Measurements from ENCODE around the gene MRPL42.

The MRPL42 gene

GRCh38 chr12:93547778-93548177 is 80.5 kb downstream of the MRPL42 start:
- no peak overlapping the region for H3K27ac ChIP-seq (ENCODE audit: extremely low read depth, low read depth, low read length)
- H3K4me3 ChIP-seq (ENCODE audit: low read depth, low read length) = no peak overlapping the region
- H3K36me3 ChIP-seq (ENCODE audit: control insufficient read depth in 2 of 2, insufficient read depth in 1 of 2, low read length in 2 of 2) = no peaks in the 10 kb centered on the region
- CTCF ChIA-PET = interaction anchor here (0.5 kb wide), 1 partner anchor 1897 kb away, joined by 3 read pairs; no protein-coding TSS in a partner anchor
- TF ChIP-seq ZNF366 (tag by site-specific recombination; conservative IDR thresholded peaks at IDR 0.05) (peak; percentile 73), TSHZ1 (tag by site-specific recombination; IDR thresholded peaks at IDR 0.05; ENCODE audit: borderline replicate concordance) (no peak)
- H3K4me1 ChIP-seq (ENCODE audit: control insufficient read depth, insufficient read depth, low read length) = no peaks in the 10 kb centered on the region
- H3K9me3 ChIP-seq (ENCODE audit: control insufficient read depth, insufficient read depth, low read depth, low read length) = no peaks in the 10 kb centered on the region
- POLR2A ChIA-PET = no interaction called here

DNA sequence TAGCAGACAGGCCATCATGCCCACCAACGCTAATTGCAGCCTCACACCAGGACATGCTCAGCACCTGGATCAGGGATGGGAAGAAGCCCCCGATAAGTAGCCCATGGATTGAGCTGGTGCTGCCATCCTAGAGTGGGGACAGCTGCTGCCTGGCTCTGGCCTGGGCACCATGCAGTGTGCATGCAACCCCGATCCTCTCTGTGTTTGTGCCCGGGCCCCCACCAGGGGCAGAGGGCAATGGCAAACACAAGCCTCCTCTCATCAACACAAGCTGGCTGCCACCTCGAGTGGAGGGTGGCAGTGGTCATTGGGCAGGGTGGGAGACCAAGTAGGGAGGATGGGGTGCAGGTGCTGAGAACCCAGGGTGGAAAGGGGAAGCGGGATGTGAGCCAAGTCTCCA is 81.9 kb downstream of the MRPL42 start:
- no peak for TF ChIP-seq ZNF266 (tag by site-specific recombination; IDR thresholded peaks at IDR 0.05; ENCODE audit: low read depth)
- TF ChIP-seq ZSCAN23 (tag by site-specific recombination; IDR thresholded peaks at IDR 0.05) = no peak
- Histone ChIP-seq H3K4me1 (ENCODE audit: control insufficient read depth, insufficient read depth, low read length) (no peaks in the 10 kb centered on the region), H3K36me3 (ENCODE audit: control insufficient read depth in 2 of 2, insufficient read depth in 1 of 2, low read length in 2 of 2) (no peaks in the 10 kb centered on the region), H3K9me3 (ENCODE audit: control insufficient read depth, insufficient read depth, low read depth, low read length) (no peaks in the 10 kb centered on the region), H3K4me3 (ENCODE audit: low read depth, low read length) (no peak overlapping the region), H3K27ac (ENCODE audit: extremely low read depth, low read depth, low read length) (no peak overlapping the region)
- CTCF ChIA-PET = interaction anchor here (0.9 to 1.0 kb wide), 2 partner anchors 11 to 553 kb away, joined by 4 to 5 read pairs; no protein-coding TSS in a partner anchor
- POLR2A ChIA-PET = no interaction called here

- ChIA-PET POLR2A (no interaction called here), CTCF (interaction anchor here (0.6 to 1.1 kb wide), 4 partner anchors 16 to 190 kb away, joined by 3 to 4 read pairs (median 3); no protein-coding TSS in a partner anchor)
- Histone ChIP-seq H3K9me3 (ENCODE audit: control insufficient read depth, insufficient read depth, low read depth, low read length) (no peaks in the 10 kb centered on the region), H3K4me1 (ENCODE audit: control insufficient read depth, insufficient read depth, low read length) (no peaks in the 10 kb centered on the region), H3K27ac (ENCODE audit: extremely low read depth, low read depth, low read length) (no peak overlapping the region), H3K36me3 (ENCODE audit: control insufficient read depth in 2 of 2, insufficient read depth in 1 of 2, low read length in 2 of 2) (no peaks in the 10 kb centered on the region), H3K4me3 (ENCODE audit: low read depth, low read length) (no peak overlapping the region)
- TF ChIP-seq GLIS1 (tag by site-specific recombination; IDR thresholded peaks at IDR 0.05) (peak; percentile 27; the same call in 1 of the 2 replicates), ZBTB20 (tag by site-specific recombination; IDR thresholded peaks at IDR 0.05) (peak; percentile 58), ZIC2 (tag by site-specific recombination; IDR thresholded peaks at IDR 0.05) (0 out of 2 replicates have a peak, but pooled peaks have one; percentile 11)
- TF ChIP-seq, protein P1, sequence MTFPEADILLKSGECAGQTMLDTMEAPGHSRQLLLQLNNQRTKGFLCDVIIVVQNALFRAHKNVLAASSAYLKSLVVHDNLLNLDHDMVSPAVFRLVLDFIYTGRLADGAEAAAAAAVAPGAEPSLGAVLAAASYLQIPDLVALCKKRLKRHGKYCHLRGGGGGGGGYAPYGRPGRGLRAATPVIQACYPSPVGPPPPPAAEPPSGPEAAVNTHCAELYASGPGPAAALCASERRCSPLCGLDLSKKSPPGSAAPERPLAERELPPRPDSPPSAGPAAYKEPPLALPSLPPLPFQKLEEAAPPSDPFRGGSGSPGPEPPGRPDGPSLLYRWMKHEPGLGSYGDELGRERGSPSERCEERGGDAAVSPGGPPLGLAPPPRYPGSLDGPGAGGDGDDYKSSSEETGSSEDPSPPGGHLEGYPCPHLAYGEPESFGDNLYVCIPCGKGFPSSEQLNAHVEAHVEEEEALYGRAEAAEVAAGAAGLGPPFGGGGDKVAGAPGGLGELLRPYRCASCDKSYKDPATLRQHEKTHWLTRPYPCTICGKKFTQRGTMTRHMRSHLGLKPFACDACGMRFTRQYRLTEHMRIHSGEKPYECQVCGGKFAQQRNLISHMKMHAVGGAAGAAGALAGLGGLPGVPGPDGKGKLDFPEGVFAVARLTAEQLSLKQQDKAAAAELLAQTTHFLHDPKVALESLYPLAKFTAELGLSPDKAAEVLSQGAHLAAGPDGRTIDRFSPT (tag by site-specific recombination; IDR thresholded peaks at IDR 0.05) = no peak
These were observed 83.7 kb downstream of the MRPL42 start for GRCh38 chr12:93550748-93551611.

DNA sequence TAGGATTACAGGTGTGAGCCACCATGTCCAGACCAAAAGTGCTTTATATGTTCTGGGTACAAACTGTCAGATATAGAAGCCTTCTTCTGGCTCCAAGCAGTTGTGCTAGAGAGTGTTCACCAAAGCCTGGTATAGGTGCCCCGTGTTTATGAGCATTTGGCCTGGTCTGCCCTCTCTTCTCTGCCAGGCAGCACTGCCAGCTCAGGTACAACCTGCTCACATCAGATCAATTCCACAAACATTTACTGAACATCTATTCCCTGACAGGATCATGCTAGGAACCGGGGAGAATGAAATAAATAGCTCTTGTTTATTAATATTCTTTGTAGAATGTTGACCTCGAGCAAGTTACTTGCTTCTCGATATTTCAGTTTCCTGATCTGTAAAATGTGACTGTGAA is 85.1 kb downstream of the MRPL42 start:
- TF ChIP-seq ZNF624 (tag by site-specific recombination; IDR thresholded peaks at IDR 0.05) (no peak), ZNF501 (tag by site-specific recombination; IDR thresholded peaks at IDR 0.05) (no peak), ZBTB21 (tag by site-specific recombination; IDR thresholded peaks at IDR 0.05) (no peak)
- TF ChIP-seq, protein P2, sequence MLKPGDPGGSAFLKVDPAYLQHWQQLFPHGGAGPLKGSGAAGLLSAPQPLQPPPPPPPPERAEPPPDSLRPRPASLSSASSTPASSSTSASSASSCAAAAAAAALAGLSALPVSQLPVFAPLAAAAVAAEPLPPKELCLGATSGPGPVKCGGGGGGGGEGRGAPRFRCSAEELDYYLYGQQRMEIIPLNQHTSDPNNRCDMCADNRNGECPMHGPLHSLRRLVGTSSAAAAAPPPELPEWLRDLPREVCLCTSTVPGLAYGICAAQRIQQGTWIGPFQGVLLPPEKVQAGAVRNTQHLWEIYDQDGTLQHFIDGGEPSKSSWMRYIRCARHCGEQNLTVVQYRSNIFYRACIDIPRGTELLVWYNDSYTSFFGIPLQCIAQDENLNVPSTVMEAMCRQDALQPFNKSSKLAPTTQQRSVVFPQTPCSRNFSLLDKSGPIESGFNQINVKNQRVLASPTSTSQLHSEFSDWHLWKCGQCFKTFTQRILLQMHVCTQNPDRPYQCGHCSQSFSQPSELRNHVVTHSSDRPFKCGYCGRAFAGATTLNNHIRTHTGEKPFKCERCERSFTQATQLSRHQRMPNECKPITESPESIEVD (tag by site-specific recombination; IDR thresholded peaks at IDR 0.05) = no peak
- Histone ChIP-seq H3K36me3 (ENCODE audit: control insufficient read depth in 2 of 2, insufficient read depth in 1 of 2, low read length in 2 of 2) (no peaks in the 10 kb centered on the region; a peak in 1 of 3 replicates), H3K27ac (ENCODE audit: extremely low read depth, low read depth, low read length) (no peak overlapping the region), H3K9me3 (ENCODE audit: control insufficient read depth, insufficient read depth, low read depth, low read length) (no peaks in the 10 kb centered on the region), H3K4me1 (ENCODE audit: control insufficient read depth, insufficient read depth, low read length) (no peaks in the 10 kb centered on the region), H3K4me3 (ENCODE audit: low read depth, low read length) (no peak overlapping the region)
- ChIA-PET CTCF (no interaction called here), POLR2A (no interaction called here)
